IMR-90 (cell line): Measurements from ENCODE around the gene TBX20.

Experiments used
- CHD1 ChIP-seq: IDR thresholded peaks from 2 replicates; pipeline ENCODE4 v1.6.1; 2012; ENCODE audit warnings: low read depth, low read length, improper control_type of control experiment
- CTCF ChIP-seq: conservative IDR thresholded peaks from 2 replicates; pipeline ENCODE4 v1.5.1; 2012; ENCODE audit warnings: mild to moderate bottlenecking, low read depth, low read length, improper control_type of control experiment
- FOS ChIP-seq: fragments of 150-350 bp; IDR thresholded peaks from 2 replicates; pipeline ENCODE4 v1.6.1; 2016; ENCODE audit warnings: low read depth, low read length
- MAFK ChIP-seq: IDR thresholded peaks from 2 replicates; pipeline ENCODE4 v1.6.1; 2012; ENCODE audit warnings: low read depth, low read length, improper control_type of control experiment
- MXI1 ChIP-seq: IDR thresholded peaks from 2 replicates; pipeline ENCODE4 v1.6.1; 2012; ENCODE audit warnings: low read depth, mild to moderate bottlenecking, low read length, moderate library complexity, borderline replicate concordance
- POLR2A ChIP-seq: IDR thresholded peaks from 2 replicates; pipeline ENCODE4 v1.6.1; 2012; ENCODE audit warnings: mild to moderate bottlenecking, low read depth, low read length
- RAD21 ChIP-seq: IDR thresholded peaks from 2 replicates; pipeline ENCODE4 v1.6.1; 2012; ENCODE audit warnings: low read length, improper control_type of control experiment
- RFX5 ChIP-seq: IDR thresholded peaks from 2 replicates; pipeline ENCODE4 v1.8.0; 2012; ENCODE audit warnings: low read depth, mild to moderate bottlenecking, low read length, moderate library complexity
- SMC3 ChIP-seq: fragments of 150-350 bp; IDR thresholded peaks from 2 replicates; pipeline ENCODE4 v1.6.1; 2016; ENCODE audit warnings: low read depth, mild to moderate bottlenecking, antibody characterized with exemption, low read length, moderate library complexity
- USF2 ChIP-seq: fragments of 150-350 bp; IDR thresholded peaks from 2 replicates; pipeline ENCODE4 v1.6.1; 2017; ENCODE audit warnings: mild to moderate bottlenecking, antibody characterized with exemption, low read length, low read depth

- TF ChIP-seq CTCF (no peak), RAD21 (no peak), POLR2A (no peak), MXI1 (no peak), RFX5 (no peak), SMC3 (no peak), USF2 (no peak), MAFK (no peak), CHD1 (no peak), FOS (no peak)
Measured at GRCh38 chr7:35259523-35259908, 5.6 kb upstream of the TBX20 start.
